Measurements from ENCODE around the gene HEATR5B. TPM values are rescaled to one million over a fixed set of nuclear protein-coding genes. Genes with fewer than 3 reads are reported as not detected.
"Not testable (repeated sequence)": the region's sequence is repeated elsewhere in the genome, so short reads cannot be mapped to it uniquely, and the experiment has no call there.

The HEATR5B gene
- total RNA-seq, 1 donor from 2014 or later, result 29.7 TPM

- DNase-seq (ENCODE audit: low spot score), result no peak
Measured at GRCh38 chr2:36981911-36982310, 102.3 kb downstream of the HEATR5B start.

- not testable (repeated sequence) for DNase-seq (ENCODE audit: low spot score)
Measured at GRCh38 chr2:36979007-36979406, 105.2 kb downstream of the HEATR5B start.

- DNase-seq (ENCODE audit: low spot score), result no peak
Measured at GRCh38 chr2:36976065-36976464, 108.1 kb downstream of the HEATR5B start.

- DNase-seq (ENCODE audit: low spot score), result no peak
Measured at GRCh38 chr2:36975306-36975705, 108.9 kb downstream of the HEATR5B start.

GRCh38 chr2:36973320-36973719 is 110.9 kb downstream of the HEATR5B start:
- DNase-seq (ENCODE audit: low spot score), result no peak

GRCh38 chr2:36971990-36972389 is 112.2 kb downstream of the HEATR5B start:
- no peak for DNase-seq (ENCODE audit: low spot score)

- no peak for DNase-seq (ENCODE audit: low spot score)
Measured at GRCh38 chr2:36967236-36967876, 116.8 kb downstream of the HEATR5B start.

- DNase-seq (ENCODE audit: low spot score), result peak; percentile 97
Measured at GRCh38 chr2:36966370-36967235, 117.6 kb downstream of the HEATR5B start, which contains the start of gene STRN. Gene STRN (minus strand): TSS chr2:36966536. CDS start chr2:36966463, 73 bp downstream.

- peak; percentile 66 for DNase-seq (ENCODE audit: low spot score)
Measured at GRCh38 chr2:36965751-36966369, 118.3 kb downstream of the HEATR5B start.

- DNase-seq (ENCODE audit: low spot score), result no peak
Measured at GRCh38 chr2:36965206-36965605, 119.0 kb downstream of the HEATR5B start.

GRCh38 chr2:36964496-36965058 is 119.6 kb downstream of the HEATR5B start:
- DNase-seq (ENCODE audit: low spot score), result no peak

GRCh38 chr2:36963734-36964133 is 120.4 kb downstream of the HEATR5B start:
- DNase-seq (ENCODE audit: low spot score), result no peak

GRCh38 chr2:36963106-36963505 is 121.1 kb downstream of the HEATR5B start:
- no peak for DNase-seq (ENCODE audit: low spot score)

- no peak for DNase-seq (ENCODE audit: low spot score)
Measured at GRCh38 chr2:36960773-36961172, 123.4 kb downstream of the HEATR5B start.

- DNase-seq (ENCODE audit: low spot score), result no peak
Measured at GRCh38 chr2:36960005-36960675, 124.0 kb downstream of the HEATR5B start.

GRCh38 chr2:36954977-36955607 is 129.1 kb downstream of the HEATR5B start:
- DNase-seq (ENCODE audit: low spot score), result no peak

GRCh38 chr2:36952748-36953197 is 131.4 kb downstream of the HEATR5B start:
- no peak for DNase-seq (ENCODE audit: low spot score)

- no peak for DNase-seq (ENCODE audit: low spot score)
Measured at GRCh38 chr2:36951574-36951973, 132.6 kb downstream of the HEATR5B start.

- no peak for DNase-seq (ENCODE audit: low spot score)
Measured at GRCh38 chr2:36951027-36951518, 133.1 kb downstream of the HEATR5B start.

- DNase-seq (ENCODE audit: low spot score), result no peak
Measured at GRCh38 chr2:36949845-36950244, 134.3 kb downstream of the HEATR5B start.

- DNase-seq (ENCODE audit: low spot score), result not testable (repeated sequence)
Measured at GRCh38 chr2:36945240-36945639, 138.9 kb downstream of the HEATR5B start.
